Ovary (tissue), 3 donors: ENCODE results near the gene COX14.

Source experiments
- CTCF ChIP-seq, 3 donors: fragments of 450-650 bp in 2 of 3; fragments of 200-600 bp in 1 of 3; IDR thresholded peaks; one replicate each; pipeline versions ENCODE4 v1.5.1 to v1.8.0; 2016 to 2022; ENCODE audit warnings: antibody characterized with exemption in 3 of 3, mild to moderate bottlenecking in 1 of 3
- POLR2A ChIP-seq: fragments of 450-650 bp; IDR thresholded peaks from one replicate; pipeline ENCODE4 v1.6.1; 2017; ENCODE audit warnings: antibody characterized with exemption, mild to moderate bottlenecking, moderate library complexity
- donor health status: DM: no; HTN: no; CAD: no.

- TF ChIP-seq CTCF (IDR thresholded peaks at IDR 0.05) = no peak
- TF ChIP-seq POLR2A = no peak
Observed at GRCh38 chr12:50109319-50109718, 2.7 kb upstream of the COX14 start.
